ENCODE data around the gene CNTNAP2.

CNTNAP2 gene

GRCh38 chr7:148116829-148117403 lies 2000.3 kb downstream of the CNTNAP2 start:
- H3K4me3 ChIP-seq (ENCODE audit: low read depth, low read length) = no peak overlapping the region
- TF ChIP-seq CTCF (IDR thresholded peaks at IDR 0.05; ENCODE audit: low read depth, low read length) = no peak

GRCh38 chr7:148118371-148118770 lies 2001.8 kb downstream of the CNTNAP2 start:
- TF ChIP-seq CTCF (IDR thresholded peaks at IDR 0.05; ENCODE audit: low read depth, low read length) = no peak

GRCh38 chr7:148121401-148121800 lies 2004.8 kb downstream of the CNTNAP2 start:
- H3K4me3 ChIP-seq (ENCODE audit: low read depth, low read length) = no peak overlapping the region
- TF ChIP-seq CTCF (IDR thresholded peaks at IDR 0.05; ENCODE audit: low read depth, low read length) = no peak

More at GRCh38 chr7:148118371-148118770, 2001.8 kb downstream of the CNTNAP2 start:
- no peak overlapping the region for H3K4me3 ChIP-seq (ENCODE audit: low read depth, low read length)

GRCh38 chr7:148121847-148122246 lies 2005.2 kb downstream of the CNTNAP2 start:
- no peak for TF ChIP-seq CTCF (IDR thresholded peaks at IDR 0.05; ENCODE audit: low read depth, low read length)
- no peak overlapping the region for H3K4me3 ChIP-seq (ENCODE audit: low read depth, low read length)

GRCh38 chr7:148124477-148124876 lies 2007.9 kb downstream of the CNTNAP2 start:
- no peak overlapping the region for H3K4me3 ChIP-seq (ENCODE audit: low read depth, low read length)
- TF ChIP-seq CTCF (IDR thresholded peaks at IDR 0.05; ENCODE audit: low read depth, low read length) = no peak

GRCh38 chr7:148127374-148127773 lies 2010.8 kb downstream of the CNTNAP2 start:
- no peak overlapping the region for H3K4me3 ChIP-seq (ENCODE audit: low read depth, low read length)
- no peak for TF ChIP-seq CTCF (IDR thresholded peaks at IDR 0.05; ENCODE audit: low read depth, low read length)

GRCh38 chr7:148129023-148129422 lies 2012.4 kb downstream of the CNTNAP2 start:
- H3K4me3 ChIP-seq (ENCODE audit: low read depth, low read length) = no peak overlapping the region
- no peak for TF ChIP-seq CTCF (IDR thresholded peaks at IDR 0.05; ENCODE audit: low read depth, low read length)

All from WI38 (cell line).